A673 (cell line): ENCODE results near the gene THAP4.

ENCODE experiments used
- CTCF ChIP-seq: fragments of 300-800, 200-600 bp; sonication (generic); conservative IDR thresholded peaks from 2 replicates; pipeline ENCODE4 v1.5.1; 2017; ENCODE audit warnings: low read depth, mild to moderate bottlenecking, antibody characterized with exemption, low read length, moderate library complexity, mixed read lengths
- EZH2 ChIP-seq: fragments of 200-600 bp; sonication (generic); IDR thresholded peaks from 2 replicates; pipeline ENCODE4 v1.6.1; 2017; ENCODE audit warnings: borderline replicate concordance, low read depth, mild to moderate bottlenecking, mixed read lengths, antibody characterized with exemption, low read length; ENCODE audit not compliant: poor library complexity, severe bottlenecking

- TF ChIP-seq CTCF (no peak), EZH2 (no peak)
Observed at GRCh38 chr2:241656190-241656741, 19.3 kb upstream of the THAP4 start.
